HCT116 (cell line): Measurements from ENCODE around the gene NLGN2.
A peak's percentile ranks its signal among the peaks of the same experiment; 100 is the strongest.

Source experiments
- EZH2 ChIP-seq: fragments of 200-600 bp; sonication (generic); IDR thresholded peaks from 2 replicates; pipeline ENCODE4 v1.6.1; 2017; ENCODE audit warnings: antibody characterized with exemption, mixed run types
- JUND ChIP-seq: IDR thresholded peaks from 2 replicates; pipeline ENCODE4 v1.6.1; 2012
- MAX ChIP-seq: IDR thresholded peaks from 2 replicates; pipeline ENCODE4 v1.6.1; 2012
- YY1 ChIP-seq: IDR thresholded peaks from 2 replicates; pipeline ENCODE4 v1.6.1; 2011; ENCODE audit warnings: low read length, low read depth, moderate library complexity, mild to moderate bottlenecking; ENCODE audit not compliant: insufficient replicate concordance; ENCODE audit errors: extremely low read depth
- TF ChIP-seq, protein P1 (sequence below), 3 experiments: fragments of 200-600 bp in 1 of 3; sonication (generic) in 1 of 3; IDR thresholded peaks in 2 of 3; conservative IDR thresholded peaks in 1 of 3; 2 replicates each; pipeline ENCODE4 v1.5.1; 2012 to 2017; ENCODE audit warnings: low read depth in 2 of 3, low read length in 2 of 3, antibody characterized with exemption in 1 of 3, borderline replicate concordance in 1 of 3, control low read depth in 1 of 3, mild to moderate bottlenecking in 1 of 3, mixed read lengths in 1 of 3, mixed run types in 1 of 3, moderate library complexity in 1 of 3; ENCODE audit not compliant: insufficient read depth in 1 of 3

DNA sequence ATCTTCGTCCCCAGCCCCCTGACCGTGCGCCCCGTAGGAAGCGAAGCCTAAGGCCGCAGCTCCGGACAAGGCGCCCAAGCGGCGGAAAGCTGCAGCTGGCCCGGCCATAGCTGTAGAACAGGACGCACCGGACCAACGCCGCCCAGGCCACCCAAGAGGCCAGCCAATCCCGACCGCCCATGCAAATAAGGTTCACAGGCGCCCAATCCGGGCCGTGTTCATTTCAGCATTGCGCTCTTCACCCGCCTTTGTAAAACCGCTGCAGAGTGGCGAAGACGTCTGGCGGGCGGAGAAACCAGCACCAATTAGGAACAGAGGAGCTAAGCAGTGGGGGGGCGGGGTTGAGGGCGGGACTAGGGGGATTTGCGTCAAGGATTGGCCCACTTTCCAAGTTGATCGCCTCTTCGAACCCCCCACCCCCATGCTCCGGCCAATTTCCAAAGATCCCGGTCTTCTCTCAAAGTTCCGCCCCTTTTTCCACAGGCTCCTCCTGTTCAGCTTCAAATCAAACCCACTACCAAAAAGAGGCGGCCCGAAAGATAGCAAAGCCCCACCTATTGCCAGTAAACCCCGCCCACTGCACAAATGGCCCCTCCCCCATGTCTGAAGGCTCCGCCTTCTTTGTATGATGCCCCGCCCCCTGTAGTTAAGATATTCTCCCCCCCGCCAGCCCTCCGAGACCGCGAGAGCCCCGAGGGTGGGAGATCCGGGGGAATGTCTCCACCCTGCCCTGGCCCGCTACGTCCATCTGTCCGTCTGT is 3.5 kb upstream of the NLGN2 start, which contains the start of gene TMEM256:
- no peak for TF ChIP-seq EZH2
- peak; percentile 86 for TF ChIP-seq YY1
- TF ChIP-seq, protein P1, sequence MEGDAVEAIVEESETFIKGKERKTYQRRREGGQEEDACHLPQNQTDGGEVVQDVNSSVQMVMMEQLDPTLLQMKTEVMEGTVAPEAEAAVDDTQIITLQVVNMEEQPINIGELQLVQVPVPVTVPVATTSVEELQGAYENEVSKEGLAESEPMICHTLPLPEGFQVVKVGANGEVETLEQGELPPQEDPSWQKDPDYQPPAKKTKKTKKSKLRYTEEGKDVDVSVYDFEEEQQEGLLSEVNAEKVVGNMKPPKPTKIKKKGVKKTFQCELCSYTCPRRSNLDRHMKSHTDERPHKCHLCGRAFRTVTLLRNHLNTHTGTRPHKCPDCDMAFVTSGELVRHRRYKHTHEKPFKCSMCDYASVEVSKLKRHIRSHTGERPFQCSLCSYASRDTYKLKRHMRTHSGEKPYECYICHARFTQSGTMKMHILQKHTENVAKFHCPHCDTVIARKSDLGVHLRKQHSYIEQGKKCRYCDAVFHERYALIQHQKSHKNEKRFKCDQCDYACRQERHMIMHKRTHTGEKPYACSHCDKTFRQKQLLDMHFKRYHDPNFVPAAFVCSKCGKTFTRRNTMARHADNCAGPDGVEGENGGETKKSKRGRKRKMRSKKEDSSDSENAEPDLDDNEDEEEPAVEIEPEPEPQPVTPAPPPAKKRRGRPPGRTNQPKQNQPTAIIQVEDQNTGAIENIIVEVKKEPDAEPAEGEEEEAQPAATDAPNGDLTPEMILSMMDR (IDR thresholded peaks at IDR 0.05 in 2 of 3, conservative IDR thresholded peaks at IDR 0.05 in 1 of 3; ENCODE audit: borderline replicate concordance in 1 of 3, insufficient read depth in 1 of 3, low read depth in 2 of 3, low read length in 2 of 3), result no peak
- TF ChIP-seq JUND, result no peak
- no peak; the same call in 1 of the 2 replicates for TF ChIP-seq MAX
